Adrenal gland (tissue), 5 donors: Measurements from ENCODE around the gene KIRREL3.

Experiments
- CTCF ChIP-seq, 6 experiments: fragments of 450-650 bp in 4 of 6; fragments of 200-600 bp in 2 of 6; sonication (generic) in 1 of 6; IDR thresholded peaks; 1 replicate in 5 of 6; 2 replicates in 1 of 6; pipeline versions ENCODE4 v1.5.1 to v1.8.0; 2016 to 2021; ENCODE audit warnings: antibody characterized with exemption in 6 of 6, mild to moderate bottlenecking in 2 of 6, moderate library complexity in 1 of 6
- POLR2A ChIP-seq, 2 donors: fragments of 450-650 bp; IDR thresholded peaks; one replicate each; pipeline ENCODE4 v1.6.1; 2017; ENCODE audit warnings: antibody characterized with exemption in 2 of 2, mild to moderate bottlenecking in 2 of 2, moderate library complexity in 1 of 2
- donor health status: DM: no; HTN: no; CAD: no.

- TF ChIP-seq CTCF (IDR thresholded peaks at IDR 0.05) (no peak), POLR2A (IDR thresholded peaks at IDR 0.05) (no peak)
Measured at GRCh38 chr11:126971305-126971704, 29.3 kb downstream of the KIRREL3 start.
